ENCODE data around the gene PTCD2.

PTCD2 gene

DNA sequence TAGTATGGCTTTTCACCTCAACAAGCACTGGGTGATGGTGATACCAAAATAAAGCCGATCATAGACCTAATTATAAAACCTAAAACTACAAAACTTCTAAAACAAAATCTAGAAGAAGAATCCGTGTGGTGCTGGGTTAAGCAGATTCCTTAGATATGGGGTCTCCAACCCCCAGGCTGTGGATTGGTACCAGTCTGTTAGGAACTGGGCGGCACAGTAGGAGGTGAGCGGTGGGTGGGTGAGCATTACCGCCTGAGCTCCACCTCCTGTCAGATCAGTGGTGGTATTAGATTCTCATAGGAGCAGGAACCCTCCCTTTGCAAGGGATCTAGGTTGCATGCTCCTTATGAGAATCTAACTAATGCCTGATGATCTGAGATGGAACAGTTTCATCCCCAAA is 33.4 kb upstream of the PTCD2 start:
- no peak for DNase-seq (ENCODE audit: low read depth, low spot score)
- no peak overlapping the region for H3K4me3 ChIP-seq (ENCODE audit: low read depth, low read length)
- in situ Hi-C loops (cut with HindIII; ENCODE audit: low sequenced_read_pairs) = no loop called here
- TF ChIP-seq CTCF (IDR thresholded peaks at IDR 0.05; ENCODE audit: low read depth, low read length) = no peak

DNA sequence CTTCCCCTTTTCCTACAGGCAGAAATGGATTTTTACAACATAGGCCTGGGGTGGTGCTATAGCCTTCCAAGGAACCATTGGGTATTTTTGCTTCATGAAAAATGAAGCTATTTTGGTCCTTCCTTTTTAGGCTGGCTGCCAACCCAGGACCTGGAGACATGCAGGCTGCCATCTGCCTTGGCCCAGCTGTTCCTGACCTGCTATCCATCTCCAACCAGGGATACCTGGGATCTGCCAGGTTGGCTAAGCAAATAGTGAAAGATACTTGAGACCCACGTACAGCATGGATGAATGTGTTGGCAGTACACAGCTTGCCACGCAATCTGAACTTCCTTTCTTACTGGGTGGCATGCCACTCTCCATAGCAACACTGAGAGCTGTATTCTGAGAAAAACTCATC is 31.2 kb upstream of the PTCD2 start:
- no peak for TF ChIP-seq CTCF (IDR thresholded peaks at IDR 0.05; ENCODE audit: low read depth, low read length)
- no peak overlapping the region for H3K4me3 ChIP-seq (ENCODE audit: low read depth, low read length)
- in situ Hi-C loops (cut with HindIII; ENCODE audit: low sequenced_read_pairs) = no loop called here
- no peak for DNase-seq (ENCODE audit: low read depth, low spot score)

- H3K4me3 ChIP-seq (ENCODE audit: low read depth, low read length) = no peak overlapping the region
- in situ Hi-C loops (cut with HindIII; ENCODE audit: low sequenced_read_pairs) = no loop called here
- peak; percentile 48 for DNase-seq (ENCODE audit: low read depth, low spot score)
- TF ChIP-seq CTCF (IDR thresholded peaks at IDR 0.05; ENCODE audit: low read depth, low read length) = no peak
Observed at GRCh38 chr5:72290356-72291133, 29.6 kb upstream of the PTCD2 start.

DNA sequence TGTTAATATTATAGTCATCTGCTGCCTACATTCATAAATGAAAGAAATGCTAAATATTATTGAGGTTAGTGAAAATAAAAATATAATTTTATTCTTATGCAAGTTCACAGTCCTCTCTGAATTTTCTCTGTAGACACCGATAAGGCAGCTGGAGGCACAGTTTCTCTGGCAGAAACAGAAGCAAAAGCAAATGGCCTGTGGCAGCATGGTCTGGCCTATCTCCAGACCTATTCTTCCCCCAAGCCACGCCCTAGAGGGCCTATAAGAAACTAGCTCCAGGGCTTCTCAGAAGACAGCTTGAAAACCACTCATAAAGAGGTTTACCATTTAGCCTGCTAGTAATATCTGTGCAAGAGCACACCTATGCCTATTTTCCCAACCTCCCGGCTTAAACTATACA is 28.6 kb upstream of the PTCD2 start:
- DNase-seq (ENCODE audit: low read depth, low spot score) = no peak
- no peak for TF ChIP-seq CTCF (IDR thresholded peaks at IDR 0.05; ENCODE audit: low read depth, low read length)
- in situ Hi-C loops (cut with HindIII; ENCODE audit: low sequenced_read_pairs) = no loop called here
- H3K4me3 ChIP-seq (ENCODE audit: low read depth, low read length) = no peak overlapping the region

DNA sequence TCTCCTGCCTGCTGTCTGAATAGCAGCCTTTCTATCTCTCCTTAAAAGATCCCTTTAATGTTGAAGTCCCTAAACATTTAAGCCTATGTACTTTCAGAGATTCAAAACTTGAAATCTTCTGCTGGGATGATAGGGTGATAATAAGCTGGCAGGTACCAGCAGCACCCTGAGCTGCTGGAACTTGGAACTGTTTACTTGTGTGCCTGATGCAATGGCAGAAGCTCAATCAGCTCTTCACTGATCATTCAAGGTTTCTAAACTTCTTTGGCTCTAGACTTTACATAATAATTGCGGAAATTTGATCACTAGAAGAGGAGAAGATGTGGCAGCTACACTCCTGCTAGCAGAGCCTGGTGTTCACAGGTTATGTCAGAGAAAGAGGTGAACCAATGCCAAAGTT is 27.8 kb upstream of the PTCD2 start:
- no peak for TF ChIP-seq CTCF (IDR thresholded peaks at IDR 0.05; ENCODE audit: low read depth, low read length)
- no peak overlapping the region for H3K4me3 ChIP-seq (ENCODE audit: low read depth, low read length)
- in situ Hi-C loops (cut with HindIII; ENCODE audit: low sequenced_read_pairs) = no loop called here
- DNase-seq (ENCODE audit: low read depth, low spot score) = no peak

GRCh38 chr5:72293495-72294055 is 26.6 kb upstream of the PTCD2 start:
- no peak for TF ChIP-seq CTCF (IDR thresholded peaks at IDR 0.05; ENCODE audit: low read depth, low read length)
- DNase-seq (ENCODE audit: low read depth, low spot score) = no peak
- in situ Hi-C loops (cut with HindIII; ENCODE audit: low sequenced_read_pairs) = no loop called here
- no peak overlapping the region for H3K4me3 ChIP-seq (ENCODE audit: low read depth, low read length)
